Measurements from ENCODE around the gene TP53I11. TPM values are rescaled to one million over a fixed set of nuclear protein-coding genes. Genes with fewer than 3 reads are reported as not detected.

Gene TP53I11
- polyA plus RNA-seq, 3 donors: 11.0 to 13.2 (median 11.3) TPM

- TF ChIP-seq CTCF (IDR thresholded peaks at IDR 0.05): no peak
- H3K4me1 ChIP-seq (ENCODE audit: control insufficient read depth in 1 of 2, insufficient read depth in 2 of 2, low read length in 2 of 2): peaks cover 12 to 15% of the 10 kb centered on the region in 2 donors
- no peak for DNase-seq
- H3K27ac ChIP-seq (ENCODE audit: low read depth in 1 of 2, low read length in 2 of 2): no peak overlapping the region
- H3K4me1 Mint-ChIP-seq: peaks cover 19% of the 10 kb centered on the region
- H3K9me3 ChIP-seq (replicated peaks in 1 of 2; ENCODE audit: control insufficient read depth in 1 of 2, insufficient read depth in 1 of 2, low read length in 2 of 2): no peaks in the 10 kb centered on the region
- peaks cover 33% of the 10 kb centered on the region for H4K20me1 ChIP-seq (ENCODE audit: insufficient read depth, low read length)
- no peaks in the 10 kb centered on the region for H3K79me2 ChIP-seq (ENCODE audit: insufficient read depth, low read length)
- peaks cover 1 to 3% (median 2%) of the 10 kb centered on the region in 3 donors for H3K27me3 Mint-ChIP-seq (ENCODE audit: low read depth in 3 of 3)
- H2AFZ ChIP-seq (ENCODE audit: insufficient read depth, low read depth, low read length, poor library complexity, severe bottlenecking): no peak overlapping the region
- no peaks in the 10 kb centered on the region for H3K27me3 ChIP-seq (ENCODE audit: control insufficient read depth in 2 of 2, insufficient read depth in 2 of 2, low read length in 2 of 2)
- no peak overlapping the region for H3K4me3 ChIP-seq (replicated peaks in 1 of 3; ENCODE audit: low read depth in 2 of 3, low read length in 3 of 3)
- peaks cover 0 to 3% (median 0%) of the 10 kb centered on the region in 7 donors for H3K9me3 Mint-ChIP-seq
- no peak overlapping the region for H3K9ac ChIP-seq (ENCODE audit: insufficient read depth, low read length, poor library complexity, severe bottlenecking)
- peak overlapping the region in 1 of 7 donors; percentile 30 for H3K27ac Mint-ChIP-seq
- intact Hi-C loops (cut with micrococcal nuclease): loop anchor here (1.0 to 10.0 kb wide), 2 partner anchors 168 to 398 kb away; no protein-coding TSS in a partner anchor
- no peak overlapping the region for H3K4me2 ChIP-seq (replicated peaks; ENCODE audit: extremely low read depth, low read length, poor library complexity, severe bottlenecking)
- no peak overlapping the region for H3K4me3 Mint-ChIP-seq
- peaks cover 30 to 33% of the 10 kb centered on the region in 2 donors for H3K36me3 Mint-ChIP-seq
- H3K36me3 ChIP-seq (replicated peaks in 1 of 2; ENCODE audit: control insufficient read depth in 1 of 2, insufficient read depth in 2 of 2, low read length in 2 of 2): peaks cover 4 to 24% of the 10 kb centered on the region in 2 donors
- 85% methylated on average over 7 of the region's 12 CpGs for WGBS (ENCODE audit: insufficient coverage)
Observed at GRCh38 chr11:44936951-44937543, 13.6 kb downstream of the TP53I11 start.

GRCh38 chr11:44936525-44936924, 14.2 kb downstream of the TP53I11 start:
- Mint-ChIP-seq H3K4me3 (no peak overlapping the region), H3K9me3 (peaks cover 0 to 3% (median 0%) of the 10 kb centered on the region in 7 donors), H3K4me1 (peaks cover 16% of the 10 kb centered on the region), H3K36me3 (peaks cover 30 to 33% of the 10 kb centered on the region in 2 donors), H3K27ac (no peak overlapping the region), H3K27me3 (ENCODE audit: low read depth in 3 of 3) (peaks cover 1 to 3% (median 2%) of the 10 kb centered on the region in 3 donors)
- 24% methylated on average over 16 of the region's 20 CpGs for WGBS (ENCODE audit: insufficient coverage)
- no peak overlapping the region for H2AFZ ChIP-seq (ENCODE audit: insufficient read depth, low read depth, low read length, poor library complexity, severe bottlenecking)
- no peak overlapping the region for H3K9ac ChIP-seq (ENCODE audit: insufficient read depth, low read length, poor library complexity, severe bottlenecking)
- intact Hi-C loops (cut with micrococcal nuclease): loop anchor here (1.0 to 10.0 kb wide), 2 partner anchors 169 to 398 kb away; no protein-coding TSS in a partner anchor
- H3K36me3 ChIP-seq (replicated peaks in 1 of 2; ENCODE audit: control insufficient read depth in 1 of 2, insufficient read depth in 2 of 2, low read length in 2 of 2): peaks cover 4 to 24% of the 10 kb centered on the region in 2 donors
- H4K20me1 ChIP-seq (ENCODE audit: insufficient read depth, low read length): peaks cover 28% of the 10 kb centered on the region
- no peak overlapping the region for H3K27ac ChIP-seq (ENCODE audit: low read depth in 1 of 2, low read length in 2 of 2)
- no peaks in the 10 kb centered on the region for H3K9me3 ChIP-seq (replicated peaks in 1 of 2; ENCODE audit: control insufficient read depth in 1 of 2, insufficient read depth in 1 of 2, low read length in 2 of 2)
- H3K79me2 ChIP-seq (ENCODE audit: insufficient read depth, low read length): no peaks in the 10 kb centered on the region
- no peak overlapping the region for H3K4me2 ChIP-seq (replicated peaks; ENCODE audit: extremely low read depth, low read length, poor library complexity, severe bottlenecking)
- H3K4me3 ChIP-seq (replicated peaks in 1 of 3; ENCODE audit: low read depth in 2 of 3, low read length in 3 of 3): no peak overlapping the region
- H3K27me3 ChIP-seq (ENCODE audit: control insufficient read depth in 2 of 2, insufficient read depth in 2 of 2, low read length in 2 of 2): no peaks in the 10 kb centered on the region
- DNase-seq: peak; percentile 71 to 77 (median 73)
- H3K4me1 ChIP-seq (ENCODE audit: control insufficient read depth in 1 of 2, insufficient read depth in 2 of 2, low read length in 2 of 2): peaks cover 12 to 14% of the 10 kb centered on the region in 2 donors
- peak; percentile 94 for TF ChIP-seq CTCF (IDR thresholded peaks at IDR 0.05)
